Measurements from ENCODE around the gene PRKAG1.

The PRKAG1 gene

DNA sequence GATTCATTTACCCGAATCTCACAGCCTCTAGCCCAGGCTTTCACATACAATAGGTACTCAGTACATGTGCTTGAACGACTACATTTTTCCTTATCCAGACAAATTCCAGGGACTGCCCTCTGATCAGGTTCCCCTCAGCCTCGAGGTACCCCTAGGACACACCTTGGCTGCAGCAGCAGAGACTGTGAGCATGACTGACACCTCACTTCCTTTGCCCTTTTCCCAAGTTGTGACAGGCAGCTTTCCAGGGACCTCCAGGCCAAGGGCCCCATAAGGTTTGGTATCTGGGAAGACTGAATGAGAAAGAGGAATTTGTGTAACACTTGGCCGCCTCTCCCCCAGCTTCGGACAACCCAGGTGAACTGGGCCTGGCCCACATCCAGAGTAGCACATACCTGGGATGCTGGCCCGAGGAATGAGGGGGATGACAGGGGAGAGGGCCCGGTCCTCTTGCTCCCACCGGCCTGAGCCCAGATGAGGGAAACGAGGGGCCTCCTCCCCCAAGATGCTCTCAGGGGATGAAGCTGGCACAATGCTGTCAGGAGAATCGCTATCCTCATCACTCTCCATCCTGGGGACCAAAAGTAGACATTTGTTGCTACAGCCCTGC, 10.2 kb upstream of the PRKAG1 start:
- H4K20me1 ChIP-seq (ENCODE audit: insufficient read depth, low read length) = peaks cover 57% of the 10 kb centered on the region
- H3K4me2 ChIP-seq (ENCODE audit: insufficient read depth, low read length) = no peak overlapping the region
- ATAC-seq (ENCODE audit: insufficient read depth, low read depth) = no peak
- H3K27ac ChIP-seq (ENCODE audit: low read length) = no peak overlapping the region
- no peak overlapping the region for H3K9ac ChIP-seq (ENCODE audit: low read depth, low read length)
- no peaks in the 10 kb centered on the region for H3K9me3 ChIP-seq (ENCODE audit: insufficient read depth, low read length, severe bottlenecking)
- H3K36me3 ChIP-seq (ENCODE audit: insufficient read depth, low read length) = peaks cover 99% of the 10 kb centered on the region
- H3K4me3 ChIP-seq (ENCODE audit: low read depth in 1 of 2, low read length in 2 of 2) = no peak overlapping the region
- no peaks in the 10 kb centered on the region for H3K27me3 ChIP-seq (ENCODE audit: insufficient read depth, low read length, poor library complexity)
- H2AFZ ChIP-seq (ENCODE audit: low read depth, low read length) = no peak overlapping the region
- no peaks in the 10 kb centered on the region for H3K4me1 ChIP-seq (ENCODE audit: insufficient read depth, low read length)
- 0 out of 2 replicates have a peak, but pooled peaks cover 4% of the 10 kb centered on the region for H3K79me2 ChIP-seq (ENCODE audit: insufficient read depth, low read length)
- no peak for DNase-seq
- no peak for TF ChIP-seq EZH2 (IDR thresholded peaks at IDR 0.05; ENCODE audit: borderline replicate concordance, low read depth, low read length, severe bottlenecking)
- no peak for TF ChIP-seq CTCF (IDR thresholded peaks at IDR 0.05; ENCODE audit: borderline replicate concordance, extremely low read depth, low read length, poor library complexity, severe bottlenecking)

DNA sequence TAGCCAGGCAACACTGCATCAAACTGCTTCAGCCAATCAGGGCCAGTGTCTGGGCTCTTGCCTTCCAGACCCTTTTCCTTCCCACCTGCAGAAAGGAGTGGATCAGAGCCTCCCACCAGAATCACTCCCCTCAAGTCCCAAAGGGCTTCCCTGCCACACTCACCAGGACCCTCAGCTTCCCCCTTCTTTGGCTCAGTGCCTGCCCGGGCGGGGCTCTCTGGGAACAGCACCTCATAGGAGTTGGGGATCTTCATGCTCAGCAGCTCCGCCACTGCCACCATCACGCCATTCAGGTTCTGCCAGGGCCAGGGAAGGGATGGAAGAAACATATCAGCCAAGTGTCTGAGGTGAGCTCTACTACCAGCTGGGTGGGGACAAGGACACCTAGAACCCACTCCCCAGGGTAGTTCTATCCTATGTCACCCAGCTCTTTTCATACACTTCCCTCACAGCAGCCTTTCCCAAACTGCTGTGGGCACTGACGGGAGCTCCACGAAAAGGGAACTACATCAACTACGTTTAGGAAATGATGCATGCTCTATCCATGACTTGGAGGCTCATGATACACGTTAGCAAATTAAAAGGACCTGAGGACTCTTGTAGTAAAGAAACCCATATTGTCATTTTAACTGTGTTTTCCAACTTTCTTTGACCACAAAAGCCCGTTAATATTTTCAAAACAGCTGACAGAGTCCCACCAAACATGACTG, 9.4 kb upstream of the PRKAG1 start:
- no peak overlapping the region for H3K4me2 ChIP-seq (ENCODE audit: insufficient read depth, low read length)
- ATAC-seq (ENCODE audit: insufficient read depth, low read depth) (no peak), DNase-seq (no peak)
- no peak overlapping the region for H3K4me3 ChIP-seq (ENCODE audit: low read depth in 1 of 2, low read length in 2 of 2)
- H3K9me3 ChIP-seq (ENCODE audit: insufficient read depth, low read length, severe bottlenecking) = no peaks in the 10 kb centered on the region
- no peaks in the 10 kb centered on the region for H3K4me1 ChIP-seq (ENCODE audit: insufficient read depth, low read length)
- peaks cover 51% of the 10 kb centered on the region for H4K20me1 ChIP-seq (ENCODE audit: insufficient read depth, low read length)
- 0 out of 2 replicates have a peak, but pooled peaks cover 4% of the 10 kb centered on the region for H3K79me2 ChIP-seq (ENCODE audit: insufficient read depth, low read length)
- TF ChIP-seq CTCF (IDR thresholded peaks at IDR 0.05; ENCODE audit: borderline replicate concordance, extremely low read depth, low read length, poor library complexity, severe bottlenecking) (no peak), EZH2 (IDR thresholded peaks at IDR 0.05; ENCODE audit: borderline replicate concordance, low read depth, low read length, severe bottlenecking) (no peak)
- no peaks in the 10 kb centered on the region for H3K27me3 ChIP-seq (ENCODE audit: insufficient read depth, low read length, poor library complexity)
- H2AFZ ChIP-seq (ENCODE audit: low read depth, low read length) = no peak overlapping the region
- H3K36me3 ChIP-seq (ENCODE audit: insufficient read depth, low read length) = peaks cover 98% of the 10 kb centered on the region
- H3K9ac ChIP-seq (ENCODE audit: low read depth, low read length) = no peak overlapping the region
- H3K27ac ChIP-seq (ENCODE audit: low read length) = no peak overlapping the region

- Histone ChIP-seq H3K36me3 (ENCODE audit: insufficient read depth, low read length) (peaks cover 98% of the 10 kb centered on the region), H3K4me1 (ENCODE audit: insufficient read depth, low read length) (no peaks in the 10 kb centered on the region), H3K4me3 (ENCODE audit: low read depth in 1 of 2, low read length in 2 of 2) (no peak overlapping the region), H3K4me2 (ENCODE audit: insufficient read depth, low read length) (no peak overlapping the region), H2AFZ (ENCODE audit: low read depth, low read length) (no peak overlapping the region), H4K20me1 (ENCODE audit: insufficient read depth, low read length) (peaks cover 40% of the 10 kb centered on the region; the same call in 1 of the 2 replicates), H3K79me2 (ENCODE audit: insufficient read depth, low read length) (0 out of 2 replicates have a peak, but pooled peaks cover 4% of the 10 kb centered on the region), H3K9me3 (ENCODE audit: insufficient read depth, low read length, severe bottlenecking) (no peaks in the 10 kb centered on the region), H3K27ac (ENCODE audit: low read length) (no peak overlapping the region), H3K9ac (ENCODE audit: low read depth, low read length) (no peak overlapping the region), H3K27me3 (ENCODE audit: insufficient read depth, low read length, poor library complexity) (no peaks in the 10 kb centered on the region)
- no peak for ATAC-seq (ENCODE audit: insufficient read depth, low read depth)
- DNase-seq = no peak
- TF ChIP-seq CTCF (IDR thresholded peaks at IDR 0.05; ENCODE audit: borderline replicate concordance, extremely low read depth, low read length, poor library complexity, severe bottlenecking) (no peak), EZH2 (IDR thresholded peaks at IDR 0.05; ENCODE audit: borderline replicate concordance, low read depth, low read length, severe bottlenecking) (no peak)
Observed at GRCh38 chr12:49026678-49027480, 8.3 kb upstream of the PRKAG1 start.

All from DND-41 (cell line).